H9 (cell line): ENCODE data around the gene LAMP1. TPM values are rescaled to one million over a fixed set of nuclear protein-coding genes. Genes with fewer than 3 reads are reported as not detected.
"Not testable (repeated sequence)": the region's sequence is repeated elsewhere in the genome, so short reads cannot be mapped to it uniquely, and the experiment has no call there.

Experiments used
- DNase-seq: peaks from one replicate; pipeline ENCODE4 v3.0.0-alpha.2; 2017
- H2AFZ ChIP-seq: one replicate; pipeline ENCODE4 v1.6.1; 2013; ENCODE audit warnings: mild to moderate bottlenecking, low read length, control low read depth, moderate library complexity
- H2AK5ac ChIP-seq: 2 replicates; pipeline ENCODE4 v1.6.1; 2013; ENCODE audit warnings: low read length, control low read depth, mixed read lengths; ENCODE audit not compliant: insufficient read length
- H2BK120ac ChIP-seq: one replicate; pipeline ENCODE4 v1.6.1; 2013; ENCODE audit warnings: low read depth, mild to moderate bottlenecking, low read length, control low read depth, inconsistent platforms; ENCODE audit not compliant: poor library complexity, severe bottlenecking
- H2BK12ac ChIP-seq: 2 replicates; pipeline ENCODE4 v1.6.1; 2013; ENCODE audit warnings: low read length, control low read depth, mixed read lengths, low read depth; ENCODE audit not compliant: insufficient read length
- H2BK15ac ChIP-seq: 2 replicates; pipeline ENCODE4 v1.6.1; 2013; ENCODE audit warnings: low read depth, low read length, control low read depth
- H2BK20ac ChIP-seq: one replicate; pipeline ENCODE4 v1.6.1; 2013; ENCODE audit warnings: low read depth, mild to moderate bottlenecking, low read length, control low read depth, inconsistent platforms; ENCODE audit not compliant: poor library complexity, severe bottlenecking
- H2BK5ac ChIP-seq: 2 replicates; pipeline ENCODE4 v1.6.1; 2013; ENCODE audit warnings: low read length, control low read depth, mixed read lengths; ENCODE audit not compliant: insufficient read length
- H3K14ac ChIP-seq: 2 replicates; pipeline ENCODE4 v1.6.1; 2013; ENCODE audit warnings: low read length, control low read depth; ENCODE audit not compliant: insufficient read depth
- H3K18ac ChIP-seq: 2 replicates; pipeline ENCODE4 v1.6.1; 2013; ENCODE audit warnings: low read depth, mild to moderate bottlenecking, mixed read lengths, low read length, control low read depth; ENCODE audit not compliant: insufficient read length
- H3K23ac ChIP-seq: 2 replicates; pipeline ENCODE4 v1.6.1; 2013; ENCODE audit warnings: low read length, control low read depth, mixed read lengths, low read depth; ENCODE audit not compliant: insufficient read length
- H3K23me2 ChIP-seq: 2 replicates; pipeline ENCODE4 v1.6.1; 2013; ENCODE audit warnings: low read depth, mild to moderate bottlenecking, mixed read lengths, low read length, control low read depth; ENCODE audit not compliant: insufficient read length, poor library complexity, severe bottlenecking
- H3K27ac ChIP-seq: 2 replicates; pipeline ENCODE4 v1.5.1; 2013; ENCODE audit warnings: low read length, control low read depth, mixed read lengths, low read depth; ENCODE audit not compliant: insufficient read length
- H3K27me3 ChIP-seq: 2 replicates; pipeline ENCODE4 v1.6.1; 2013; ENCODE audit warnings: low read length, control low read depth, inconsistent platforms; ENCODE audit not compliant: insufficient read depth
- H3K4ac ChIP-seq: 2 replicates; pipeline ENCODE4 v1.6.1; 2013; ENCODE audit warnings: low read depth, mild to moderate bottlenecking, control low read depth, inconsistent platforms, low read length, moderate library complexity
- H3K4me1 ChIP-seq: 2 replicates; pipeline ENCODE4 v1.6.1; 2013; ENCODE audit warnings: low read length, control low read depth, inconsistent platforms; ENCODE audit not compliant: insufficient read depth
- H3K4me2 ChIP-seq: 2 replicates; pipeline ENCODE4 v1.6.1; 2013; ENCODE audit warnings: low read length, control low read depth, mixed read lengths; ENCODE audit not compliant: insufficient read length, insufficient read depth
- H3K56ac ChIP-seq: 2 replicates; pipeline ENCODE4 v1.6.1; 2013; ENCODE audit warnings: low read depth, mild to moderate bottlenecking, mixed read lengths, low read length, control low read depth; ENCODE audit not compliant: insufficient read length
- H3K79me1 ChIP-seq: 2 replicates; pipeline ENCODE4 v1.6.1; 2013; ENCODE audit warnings: low read depth, mild to moderate bottlenecking, moderate library complexity, low read length, control low read depth, inconsistent platforms; ENCODE audit not compliant: insufficient read depth, poor library complexity, severe bottlenecking
- H3K79me2 ChIP-seq: 2 replicates; pipeline ENCODE4 v1.6.1; 2013; ENCODE audit warnings: low read length, control low read depth, inconsistent platforms; ENCODE audit not compliant: insufficient read depth
- H3K9ac ChIP-seq: 2 replicates; pipeline ENCODE4 v1.6.1; 2013; ENCODE audit warnings: low read length, control low read depth, mixed read lengths; ENCODE audit not compliant: insufficient read length; ENCODE audit errors: extremely low read depth
- H3K9me3 ChIP-seq: one replicate; pipeline ENCODE4 v1.6.1; 2013; ENCODE audit warnings: low read depth, low read length, inconsistent platforms; ENCODE audit not compliant: control insufficient read depth
- H3T11ph ChIP-seq: one replicate; pipeline ENCODE4 v1.6.1; 2013; ENCODE audit warnings: mild to moderate bottlenecking, low read length, control low read depth, inconsistent platforms
- H4K20me1 ChIP-seq: one replicate; pipeline ENCODE4 v1.6.1; 2013; ENCODE audit not compliant: control insufficient read depth, insufficient read length, insufficient read depth
- H4K5ac ChIP-seq: 2 replicates; pipeline ENCODE4 v1.6.1; 2013; ENCODE audit warnings: low read depth, mild to moderate bottlenecking, mixed read lengths, low read length, control low read depth; ENCODE audit not compliant: insufficient read length
- H4K8ac ChIP-seq: replicated peaks from 2 replicates; pipeline ENCODE4 v1.6.1; 2013; ENCODE audit warnings: low read length, control low read depth, mixed read lengths, low read depth; ENCODE audit not compliant: insufficient read length
- H4K91ac ChIP-seq: 2 replicates; pipeline ENCODE4 v1.6.1; 2013; ENCODE audit warnings: low read depth, mild to moderate bottlenecking, moderate library complexity, mixed read lengths, low read length, control low read depth; ENCODE audit not compliant: insufficient read length
- H3K27ac Mint-ChIP-seq, 3 experiments: 2 replicates in 2 of 3; 3 replicates in 1 of 3; pipeline ENCODE4 v1.8.0; 2020 to 2021; ENCODE audit warnings: mixed read lengths in 3 of 3, mild to moderate bottlenecking in 1 of 3, moderate library complexity in 1 of 3
- H3K27me3 Mint-ChIP-seq: 2 replicates; pipeline ENCODE4 v1.8.0; 2021; ENCODE audit warnings: low read depth, mild to moderate bottlenecking, moderate library complexity, mixed read lengths
- H3K36me3 Mint-ChIP-seq, 3 experiments: 2 replicates in 2 of 3; 3 replicates in 1 of 3; pipeline ENCODE4 v1.8.0; 2020 to 2021; ENCODE audit warnings: low read depth in 3 of 3, mixed read lengths in 3 of 3; ENCODE audit not compliant: insufficient read depth in 1 of 3
- H3K4me1 Mint-ChIP-seq, 2 experiments: 2 replicates each; pipeline ENCODE4 v1.8.0; 2020; ENCODE audit warnings: mixed read lengths in 2 of 2
- H3K4me3 Mint-ChIP-seq, 2 experiments: 2 replicates in 1 of 2; 3 replicates in 1 of 2; pipeline ENCODE4 v1.8.0; 2020 to 2021; ENCODE audit warnings: mild to moderate bottlenecking in 2 of 2, mixed read lengths in 2 of 2, moderate library complexity in 1 of 2
- H3K9me3 Mint-ChIP-seq, 2 experiments: 2 replicates in 1 of 2; 3 replicates in 1 of 2; pipeline ENCODE4 v1.8.0; 2020; ENCODE audit warnings: mild to moderate bottlenecking in 2 of 2, mixed read lengths in 2 of 2, moderate library complexity in 1 of 2
- WGBS: extraction: QIAGEN DNeasy Blood & Tissue Kit; methylation state at CpG from one replicate; pipeline ENCODE4 v1.1.7; 2013; ENCODE audit warnings: missing lambda C conversion rate, low lambda C conversion rate, mixed read lengths; ENCODE audit not compliant: insufficient read length; ENCODE audit errors: extremely low coverage; 5-methylcytosine and 5-hydroxymethylcytosine counted together
- total RNA-seq: library from RNA; stranded (reverse); gene quantifications from 2 replicates; pipeline ENCODE4 v1.2.1, GENCODE V29; 2021
- TF ChIP-seq, protein P1 (sequence below): fragments of 200-600 bp; sonication (generic); conservative IDR thresholded peaks from 3 replicates; pipeline ENCODE4 v1.8.0; 2021; ENCODE audit warnings: antibody characterized with exemption, mild to moderate bottlenecking

Gene LAMP1
- total RNA-seq, 1 experiment from 2014 or later, result 131 TPM

DNA sequence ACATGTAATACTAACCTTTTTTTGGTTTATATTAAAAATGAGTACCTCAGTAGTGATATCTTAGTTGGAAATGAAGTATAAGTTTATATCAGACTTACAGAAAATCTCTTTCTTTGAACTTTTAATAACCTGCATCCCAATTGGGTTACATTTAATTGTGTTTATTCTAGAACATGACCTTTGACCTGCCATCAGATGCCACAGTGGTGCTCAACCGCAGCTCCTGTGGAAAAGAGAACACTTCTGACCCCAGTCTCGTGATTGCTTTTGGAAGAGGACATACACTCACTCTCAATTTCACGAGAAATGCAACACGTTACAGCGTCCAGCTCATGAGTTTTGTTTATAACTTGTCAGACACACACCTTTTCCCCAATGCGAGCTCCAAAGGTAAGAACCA is 12.4 kb downstream of the LAMP1 start:
- no peaks in the 10 kb centered on the region for H3K27me3 ChIP-seq
- H3K23ac ChIP-seq, result no peak overlapping the region
- no peak overlapping the region for H4K8ac ChIP-seq
- no peaks in the 10 kb centered on the region for H3K4me1 Mint-ChIP-seq
- H3K27me3 Mint-ChIP-seq, result no peaks in the 10 kb centered on the region
- no peak overlapping the region for H3K4ac ChIP-seq
- no peak overlapping the region for H3K4me3 Mint-ChIP-seq
- H3K27ac ChIP-seq, result no peak overlapping the region
- H4K5ac ChIP-seq, result no peak overlapping the region
- no peak overlapping the region for H3K14ac ChIP-seq
- H2BK120ac ChIP-seq, result no peak overlapping the region
- H3K56ac ChIP-seq, result no peak overlapping the region
- peaks cover 24 to 33% (median 31%) of the 10 kb centered on the region in 3 experiments for H3K36me3 Mint-ChIP-seq
- no CpG with 5 or more reads among the region's 6 CpGs for WGBS
- H2AK5ac ChIP-seq, result no peak overlapping the region
- H2BK20ac ChIP-seq, result no peak overlapping the region
- TF ChIP-seq, protein P1, sequence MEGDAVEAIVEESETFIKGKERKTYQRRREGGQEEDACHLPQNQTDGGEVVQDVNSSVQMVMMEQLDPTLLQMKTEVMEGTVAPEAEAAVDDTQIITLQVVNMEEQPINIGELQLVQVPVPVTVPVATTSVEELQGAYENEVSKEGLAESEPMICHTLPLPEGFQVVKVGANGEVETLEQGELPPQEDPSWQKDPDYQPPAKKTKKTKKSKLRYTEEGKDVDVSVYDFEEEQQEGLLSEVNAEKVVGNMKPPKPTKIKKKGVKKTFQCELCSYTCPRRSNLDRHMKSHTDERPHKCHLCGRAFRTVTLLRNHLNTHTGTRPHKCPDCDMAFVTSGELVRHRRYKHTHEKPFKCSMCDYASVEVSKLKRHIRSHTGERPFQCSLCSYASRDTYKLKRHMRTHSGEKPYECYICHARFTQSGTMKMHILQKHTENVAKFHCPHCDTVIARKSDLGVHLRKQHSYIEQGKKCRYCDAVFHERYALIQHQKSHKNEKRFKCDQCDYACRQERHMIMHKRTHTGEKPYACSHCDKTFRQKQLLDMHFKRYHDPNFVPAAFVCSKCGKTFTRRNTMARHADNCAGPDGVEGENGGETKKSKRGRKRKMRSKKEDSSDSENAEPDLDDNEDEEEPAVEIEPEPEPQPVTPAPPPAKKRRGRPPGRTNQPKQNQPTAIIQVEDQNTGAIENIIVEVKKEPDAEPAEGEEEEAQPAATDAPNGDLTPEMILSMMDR, result no peak
- no peak overlapping the region for H2BK12ac ChIP-seq
- DNase-seq, result no peak
- no peak overlapping the region for H2BK5ac ChIP-seq
- H3K9me3 ChIP-seq, result no peaks in the 10 kb centered on the region
- H3K9ac ChIP-seq, result no peak overlapping the region
- H3T11ph ChIP-seq, result no peak overlapping the region
- no peaks in the 10 kb centered on the region for H3K9me3 Mint-ChIP-seq
- H3K18ac ChIP-seq, result no peak overlapping the region
- H4K91ac ChIP-seq, result no peak overlapping the region
- H3K4me2 ChIP-seq, result no peak overlapping the region
- no peak overlapping the region for H2BK15ac ChIP-seq
- no peaks in the 10 kb centered on the region for H4K20me1 ChIP-seq
- H3K23me2 ChIP-seq, result no peaks in the 10 kb centered on the region
- H3K27ac Mint-ChIP-seq, result no peak overlapping the region
- H2AFZ ChIP-seq, result no peak overlapping the region
- peaks cover 7% of the 10 kb centered on the region for H3K79me1 ChIP-seq
- no peaks in the 10 kb centered on the region for H3K4me1 ChIP-seq
- peaks cover 7% of the 10 kb centered on the region; the same call in 1 of the 2 replicates for H3K79me2 ChIP-seq

DNA sequence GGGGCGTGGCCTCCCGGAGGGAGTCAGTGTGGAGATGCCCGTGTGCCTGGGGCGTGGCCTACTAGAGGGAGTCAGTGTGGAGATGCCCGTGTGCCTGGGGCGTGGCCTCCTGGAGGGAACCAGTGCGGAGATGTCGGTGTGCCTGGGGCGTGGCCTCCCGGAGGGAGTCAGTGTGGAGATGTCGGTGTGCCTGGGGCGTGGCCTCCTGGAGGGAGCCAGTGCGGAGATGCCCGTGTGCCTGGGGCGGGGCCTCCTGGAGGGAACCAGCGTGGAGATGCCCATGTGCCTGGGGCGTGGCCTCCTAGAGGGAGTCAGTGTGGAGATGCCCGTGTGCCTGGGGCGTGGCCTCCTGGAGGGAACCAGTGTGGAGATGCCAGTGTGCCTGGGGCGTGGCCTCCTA is 17.1 kb downstream of the LAMP1 start:
- not testable (repeated sequence) for H3K79me1 ChIP-seq, H2BK120ac ChIP-seq, H3T11ph ChIP-seq, H2BK20ac ChIP-seq, H3K79me2 ChIP-seq, H4K5ac ChIP-seq, H3K18ac ChIP-seq, H3K23ac ChIP-seq, H3K14ac ChIP-seq, H2BK12ac ChIP-seq, H2AK5ac ChIP-seq, H3K4me3 Mint-ChIP-seq, H3K27ac ChIP-seq, H3K27me3 ChIP-seq, H3K4me1 Mint-ChIP-seq, H3K27me3 Mint-ChIP-seq, H3K9me3 Mint-ChIP-seq, DNase-seq, H4K91ac ChIP-seq, H2BK15ac ChIP-seq, H4K8ac ChIP-seq, H4K20me1 ChIP-seq, H3K4me2 ChIP-seq, H3K23me2 ChIP-seq, H3K4ac ChIP-seq, H3K9me3 ChIP-seq, H3K27ac Mint-ChIP-seq, H3K56ac ChIP-seq, H2AFZ ChIP-seq, H2BK5ac ChIP-seq, H3K9ac ChIP-seq, H3K4me1 ChIP-seq
- peaks cover 27 to 42% (median 36%) of the 10 kb centered on the region in 3 experiments for H3K36me3 Mint-ChIP-seq
- WGBS, result no CpG with 5 or more reads among the region's 20 CpGs
